Activated T-helper 1 cell treated with anti-CD3 and anti-CD28 coated beads, Interleukin-12 subunit alpha, Interleukin-12 subunit beta, Interleukin-2, Interleukin-4 antibody, amounts not matched to agents 30 ng/mL and 10 ng/mL and 1 ng/mL, durations not matched to agents 14 hours and 24 hours and 36 hours (primary cell): ENCODE measurements around the gene HBB. TPM values are rescaled to one million over a fixed set of nuclear protein-coding genes. Genes with fewer than 3 reads are reported as not detected.

Experiments used
- DNase-seq: peaks from one replicate; pipeline ENCODE4 v3.0.0; 2021; ENCODE audit warnings: low spot score
- H3K27ac Mint-ChIP-seq: one replicate; pipeline ENCODE4 v1.8.0; 2021; ENCODE audit warnings: mild to moderate bottlenecking, mixed read lengths
- H3K27me3 Mint-ChIP-seq: one replicate; pipeline ENCODE4 v1.8.0; 2022; ENCODE audit warnings: mild to moderate bottlenecking, moderate library complexity, mixed read lengths; ENCODE audit not compliant: insufficient read depth
- H3K36me3 Mint-ChIP-seq: one replicate; pipeline ENCODE4 v1.8.0; 2021; ENCODE audit warnings: low read depth, mixed read lengths
- H3K4me1 Mint-ChIP-seq: one replicate; pipeline ENCODE4 v1.8.0; 2021; ENCODE audit warnings: low read depth, mixed read lengths
- H3K4me3 Mint-ChIP-seq: one replicate; pipeline ENCODE4 v1.8.0; 2021; ENCODE audit warnings: mild to moderate bottlenecking, moderate library complexity, mixed read lengths
- H3K9me3 Mint-ChIP-seq: one replicate; pipeline ENCODE4 v1.8.0; 2021; ENCODE audit warnings: mixed read lengths
- intact Hi-C: fragments of 100-400 bp; cut with micrococcal nuclease; formaldehyde crosslinking; loops from one replicate; pipeline ENCODE4 v1.15.1; 2024
- total RNA-seq: library from RNA; stranded (reverse); gene quantifications from 2 replicates; pipeline ENCODE4 v1.2.3, GENCODE V29; 2022

HBB gene
- total RNA-seq, 1 donor from 2014 or later: not detected

DNA sequence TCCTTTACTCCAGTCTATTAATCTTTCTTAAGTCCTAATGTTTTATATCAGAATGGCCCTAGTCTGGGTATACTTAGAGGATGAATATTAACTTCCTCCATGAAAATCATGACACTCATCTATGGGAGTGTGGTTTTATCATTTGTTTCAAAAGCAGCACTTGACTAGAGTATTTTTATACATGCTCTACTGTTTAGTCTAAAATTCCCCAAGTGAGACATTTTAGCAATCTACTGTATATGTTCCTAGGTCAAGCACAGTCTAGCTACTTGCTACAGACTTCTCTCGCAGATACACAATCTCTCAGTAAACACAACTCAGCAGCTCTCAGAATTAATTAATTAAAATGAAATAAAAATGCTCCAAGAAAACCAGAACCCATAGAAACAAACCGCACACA, 2.9 kb upstream of the HBB start:
- peaks cover 8% of the 10 kb centered on the region for H3K4me1 Mint-ChIP-seq
- H3K27me3 Mint-ChIP-seq: no peaks in the 10 kb centered on the region
- no peaks in the 10 kb centered on the region for H3K9me3 Mint-ChIP-seq
- intact Hi-C loops: no loop called here
- H3K4me3 Mint-ChIP-seq: no peak overlapping the region
- no peak for DNase-seq
- no peak overlapping the region for H3K27ac Mint-ChIP-seq
- no peaks in the 10 kb centered on the region for H3K36me3 Mint-ChIP-seq

DNA sequence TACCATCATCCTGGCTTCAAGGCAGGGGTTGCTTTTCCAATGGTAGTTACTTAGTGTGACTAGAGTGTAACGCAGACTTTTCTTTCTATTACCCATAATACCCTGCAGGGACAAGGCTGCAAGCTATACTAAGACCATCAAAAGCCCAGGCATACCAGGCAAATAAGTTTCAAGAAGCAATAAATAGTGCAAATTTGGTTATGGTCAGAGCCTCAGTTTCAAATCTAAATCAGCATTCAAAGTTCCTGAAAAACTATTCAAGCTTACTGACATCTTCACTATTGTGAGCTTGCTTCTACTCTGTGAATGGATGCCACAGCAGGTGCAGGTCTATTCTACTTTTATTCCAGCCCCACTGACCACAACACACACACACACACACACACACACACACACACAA, 2.5 kb upstream of the HBB start:
- Mint-ChIP-seq H3K27me3 (peaks cover under 1% of the 10 kb centered on the region), H3K27ac (no peak overlapping the region), H3K4me3 (no peak overlapping the region), H3K36me3 (no peaks in the 10 kb centered on the region), H3K9me3 (no peaks in the 10 kb centered on the region), H3K4me1 (peaks cover 4% of the 10 kb centered on the region)
- intact Hi-C loops: no loop called here
- DNase-seq: no peak

DNA sequence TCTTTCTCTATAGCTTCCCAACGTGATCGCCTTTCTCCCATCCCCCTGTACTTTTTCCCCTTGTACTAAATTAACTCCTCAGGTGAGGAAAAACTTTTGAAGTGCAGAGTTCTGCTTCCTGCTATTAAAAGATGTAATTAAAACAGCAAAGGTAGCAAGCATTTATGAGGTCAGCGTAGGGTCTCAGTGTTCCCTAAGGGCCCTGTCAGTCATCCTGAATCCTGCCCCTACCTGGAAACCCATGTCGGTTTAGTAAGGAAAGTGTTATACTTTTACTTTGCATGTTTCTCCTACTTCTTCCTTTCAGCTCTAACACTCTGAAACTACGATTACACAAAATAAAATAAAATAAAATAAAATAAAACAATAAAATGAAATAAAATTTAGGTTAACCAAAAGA, 1.3 kb upstream of the HBB start:
- intact Hi-C loops: no loop called here
- Mint-ChIP-seq H3K27ac (no peak overlapping the region), H3K4me1 (no peaks in the 10 kb centered on the region), H3K36me3 (no peaks in the 10 kb centered on the region), H3K4me3 (no peak overlapping the region), H3K27me3 (peaks cover 1% of the 10 kb centered on the region), H3K9me3 (no peaks in the 10 kb centered on the region)
- DNase-seq: no peak

DNA sequence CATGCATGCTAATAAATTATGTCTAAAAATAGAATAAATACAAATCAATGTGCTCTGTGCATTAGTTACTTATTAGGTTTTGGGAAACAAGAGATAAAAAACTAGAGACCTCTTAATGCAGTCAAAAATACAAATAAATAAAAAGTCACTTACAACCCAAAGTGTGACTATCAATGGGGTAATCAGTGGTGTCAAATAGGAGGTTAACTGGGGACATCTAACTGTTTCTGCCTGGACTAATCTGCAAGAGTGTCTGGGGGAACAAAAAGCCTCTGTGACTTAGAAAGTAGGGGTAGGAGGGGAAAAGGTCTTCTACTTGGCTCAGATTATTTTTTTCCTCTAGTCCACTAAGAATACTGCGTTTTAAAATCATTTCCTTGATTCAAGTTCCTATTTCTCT, 810 bp upstream of the HBB start:
- no peak overlapping the region for H3K27ac Mint-ChIP-seq
- H3K36me3 Mint-ChIP-seq: no peaks in the 10 kb centered on the region
- no peaks in the 10 kb centered on the region for H3K9me3 Mint-ChIP-seq
- peaks cover 1% of the 10 kb centered on the region for H3K27me3 Mint-ChIP-seq
- intact Hi-C loops: no loop called here
- H3K4me3 Mint-ChIP-seq: no peak overlapping the region
- H3K4me1 Mint-ChIP-seq: no peaks in the 10 kb centered on the region
- no peak for DNase-seq

DNA sequence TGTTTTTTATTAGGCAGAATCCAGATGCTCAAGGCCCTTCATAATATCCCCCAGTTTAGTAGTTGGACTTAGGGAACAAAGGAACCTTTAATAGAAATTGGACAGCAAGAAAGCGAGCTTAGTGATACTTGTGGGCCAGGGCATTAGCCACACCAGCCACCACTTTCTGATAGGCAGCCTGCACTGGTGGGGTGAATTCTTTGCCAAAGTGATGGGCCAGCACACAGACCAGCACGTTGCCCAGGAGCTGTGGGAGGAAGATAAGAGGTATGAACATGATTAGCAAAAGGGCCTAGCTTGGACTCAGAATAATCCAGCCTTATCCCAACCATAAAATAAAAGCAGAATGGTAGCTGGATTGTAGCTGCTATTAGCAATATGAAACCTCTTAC, 1.4 kb downstream of the HBB start:
- H3K4me1 Mint-ChIP-seq: no peaks in the 10 kb centered on the region
- intact Hi-C loops: no loop called here
- no peak for DNase-seq
- H3K4me3 Mint-ChIP-seq: no peak overlapping the region
- peaks cover 1% of the 10 kb centered on the region for H3K27me3 Mint-ChIP-seq
- H3K9me3 Mint-ChIP-seq: no peaks in the 10 kb centered on the region
- H3K36me3 Mint-ChIP-seq: no peaks in the 10 kb centered on the region
- H3K27ac Mint-ChIP-seq: no peak overlapping the region

DNA sequence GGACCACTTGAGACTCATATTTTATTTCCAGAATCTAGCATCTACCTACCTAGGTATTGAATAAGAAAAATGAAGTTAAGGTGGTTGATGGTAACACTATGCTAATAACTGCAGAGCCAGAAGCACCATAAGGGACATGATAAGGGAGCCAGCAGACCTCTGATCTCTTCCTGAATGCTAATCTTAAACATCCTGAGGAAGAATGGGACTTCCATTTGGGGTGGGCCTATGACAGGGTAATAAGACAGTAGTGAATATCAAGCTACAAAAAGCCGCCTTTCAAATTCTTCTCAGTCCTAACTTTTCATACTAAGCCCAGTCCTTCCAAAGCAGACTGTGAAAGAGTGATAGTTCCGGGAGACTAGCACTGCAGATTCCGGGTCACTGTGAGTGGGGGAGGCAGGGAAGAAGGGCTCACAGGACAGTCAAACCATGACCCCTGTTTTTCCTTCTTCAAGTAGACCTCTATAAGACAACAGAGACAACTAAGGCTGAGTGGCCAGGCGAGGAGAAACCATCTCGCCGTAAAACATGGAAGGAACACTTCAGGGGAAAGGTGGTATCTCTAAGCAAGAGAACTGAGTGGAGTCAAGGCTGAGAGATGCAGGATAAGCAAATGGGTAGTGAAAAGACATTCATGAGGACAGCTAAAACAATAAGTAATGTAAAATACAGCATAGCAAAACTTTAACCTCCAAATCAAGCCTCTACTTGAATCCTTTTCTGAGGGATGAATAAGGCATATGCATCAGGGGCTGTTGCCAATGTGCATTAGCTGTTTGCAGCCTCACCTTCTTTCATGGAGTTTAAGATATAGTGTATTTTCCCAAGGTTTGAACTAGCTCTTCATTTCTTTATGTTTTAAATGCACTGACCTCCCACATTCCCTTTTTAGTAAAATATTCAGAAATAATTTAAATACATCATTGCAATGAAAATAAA, 2.1 kb downstream of the HBB start:
- Mint-ChIP-seq H3K4me3 (no peak overlapping the region), H3K36me3 (no peaks in the 10 kb centered on the region), H3K9me3 (no peaks in the 10 kb centered on the region), H3K27me3 (peaks cover 1% of the 10 kb centered on the region), H3K4me1 (no peaks in the 10 kb centered on the region), H3K27ac (no peak overlapping the region)
- intact Hi-C loops: no loop called here
- DNase-seq: no peak

DNA sequence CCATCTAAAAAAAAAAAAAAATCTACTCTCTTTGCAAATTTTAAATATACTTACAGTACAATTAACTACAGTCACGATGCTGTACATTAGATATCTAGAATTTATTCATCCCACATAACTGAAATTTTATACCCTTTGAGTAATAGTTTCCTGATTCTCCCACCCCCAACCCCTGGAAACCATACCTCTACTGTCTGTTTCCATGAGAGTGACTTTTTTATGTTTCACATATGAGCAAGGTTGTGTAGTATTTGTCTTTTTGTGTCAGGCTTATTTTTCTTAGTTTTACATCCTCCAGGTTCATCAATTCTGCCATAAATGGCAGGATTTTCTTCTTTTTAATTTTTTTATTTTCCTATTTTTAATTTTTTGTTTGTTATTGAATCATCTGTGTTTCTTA, 3.2 kb downstream of the HBB start:
- Mint-ChIP-seq H3K27me3 (peaks cover 1% of the 10 kb centered on the region), H3K27ac (no peak overlapping the region), H3K4me3 (no peak overlapping the region), H3K36me3 (no peaks in the 10 kb centered on the region), H3K9me3 (peaks cover 3% of the 10 kb centered on the region), H3K4me1 (no peaks in the 10 kb centered on the region)
- intact Hi-C loops: no loop called here
- DNase-seq: no peak

DNA sequence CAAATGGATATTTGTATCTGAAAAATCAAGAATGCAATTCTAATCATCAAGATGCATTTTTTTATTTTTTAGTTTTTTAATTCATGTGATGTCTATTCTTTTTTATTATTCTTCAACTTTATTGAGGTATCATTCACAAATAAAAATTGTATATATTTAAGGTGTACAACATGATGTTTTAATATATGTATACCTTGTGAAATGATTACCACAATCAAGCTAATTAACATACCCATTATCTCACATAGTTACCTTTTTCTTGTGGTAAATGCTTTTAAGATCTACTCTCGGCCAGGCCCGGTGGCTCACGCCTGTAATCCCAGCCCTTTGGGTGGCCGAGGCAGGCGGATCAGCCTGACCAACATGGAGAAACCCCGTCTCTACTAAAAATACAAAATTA, 3.7 kb downstream of the HBB start:
- no peak for DNase-seq
- Mint-ChIP-seq H3K9me3 (peaks cover 3% of the 10 kb centered on the region), H3K4me1 (no peaks in the 10 kb centered on the region), H3K36me3 (no peaks in the 10 kb centered on the region), H3K4me3 (no peak overlapping the region), H3K27ac (no peak overlapping the region), H3K27me3 (peaks cover 1% of the 10 kb centered on the region)
- intact Hi-C loops: no loop called here

DNA sequence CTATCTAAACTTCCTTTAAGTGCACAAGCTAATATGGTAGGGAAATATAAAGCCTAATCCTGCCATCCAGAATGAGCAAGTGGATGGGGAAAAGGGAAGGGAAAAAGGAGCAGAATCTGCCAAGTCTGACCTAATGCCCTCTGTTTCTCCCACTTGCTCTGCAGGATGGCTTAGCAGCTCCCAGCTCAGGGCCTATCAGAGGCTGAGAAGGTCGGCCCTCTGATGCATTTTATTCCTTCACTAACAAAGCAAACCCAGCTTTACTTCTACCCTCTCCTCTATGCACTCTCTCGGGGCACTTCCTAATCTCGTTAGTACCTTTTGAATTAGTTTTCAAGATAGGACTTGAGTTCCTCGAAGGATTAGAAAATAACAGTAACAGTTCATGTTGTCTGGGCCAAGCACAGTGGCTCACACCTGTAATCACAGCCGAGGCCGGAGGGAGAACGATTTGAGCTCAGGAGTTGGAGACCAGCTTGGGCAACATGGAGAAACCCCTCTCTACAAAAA, 16.4 kb downstream of the HBB start:
- intact Hi-C loops: no loop called here
- Mint-ChIP-seq H3K9me3 (no peaks in the 10 kb centered on the region), H3K36me3 (no peaks in the 10 kb centered on the region), H3K27me3 (peaks cover 1% of the 10 kb centered on the region), H3K4me3 (no peak overlapping the region), H3K27ac (no peak overlapping the region), H3K4me1 (no peaks in the 10 kb centered on the region)
- no peak for DNase-seq

DNA sequence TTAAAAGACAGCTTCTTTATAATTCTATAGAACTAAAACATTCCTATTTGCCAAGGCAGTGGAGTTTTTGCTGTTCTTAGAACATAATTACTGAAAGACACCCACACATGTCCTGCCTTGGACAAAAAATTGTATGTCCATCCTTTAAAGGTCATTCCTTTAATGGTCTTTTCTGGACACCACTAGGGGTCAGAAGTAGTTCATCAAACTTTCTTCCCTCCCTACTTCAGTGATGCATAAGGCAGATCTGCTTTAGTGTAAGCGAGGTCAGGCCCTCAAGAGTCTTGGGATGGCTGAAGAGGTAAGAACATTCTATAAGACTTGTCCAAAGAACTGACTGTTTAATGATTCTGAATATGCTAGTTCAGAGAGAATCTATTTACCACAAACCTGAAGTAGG, 22.1 kb downstream of the HBB start:
- Mint-ChIP-seq H3K27ac (no peak overlapping the region), H3K4me3 (no peak overlapping the region), H3K27me3 (no peaks in the 10 kb centered on the region), H3K36me3 (no peaks in the 10 kb centered on the region), H3K9me3 (no peaks in the 10 kb centered on the region), H3K4me1 (no peaks in the 10 kb centered on the region)
- DNase-seq: no peak
- intact Hi-C loops: no loop called here

DNA sequence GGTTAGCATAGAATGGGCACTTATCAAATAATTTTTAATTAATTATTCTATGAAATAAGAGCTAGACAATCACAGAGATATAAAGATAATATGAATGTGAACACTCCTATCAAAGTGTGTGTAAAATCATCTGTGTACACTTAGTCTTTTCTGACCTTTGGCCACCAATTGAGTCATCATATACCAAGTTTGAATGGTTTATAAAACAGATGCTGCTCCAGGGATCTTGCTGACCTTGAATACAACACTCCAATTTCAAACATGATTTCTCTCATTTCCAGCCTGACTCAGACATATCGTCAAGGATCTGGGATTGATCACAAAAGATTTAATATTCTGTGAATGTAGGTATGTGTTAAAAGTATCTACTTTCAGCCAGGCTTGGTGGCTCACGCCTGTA, 23.5 kb downstream of the HBB start:
- intact Hi-C loops: no loop called here
- no peak overlapping the region for H3K27ac Mint-ChIP-seq
- H3K36me3 Mint-ChIP-seq: no peaks in the 10 kb centered on the region
- no peak for DNase-seq
- no peaks in the 10 kb centered on the region for H3K9me3 Mint-ChIP-seq
- no peak overlapping the region for H3K4me3 Mint-ChIP-seq
- H3K27me3 Mint-ChIP-seq: no peaks in the 10 kb centered on the region
- no peaks in the 10 kb centered on the region for H3K4me1 Mint-ChIP-seq

DNA sequence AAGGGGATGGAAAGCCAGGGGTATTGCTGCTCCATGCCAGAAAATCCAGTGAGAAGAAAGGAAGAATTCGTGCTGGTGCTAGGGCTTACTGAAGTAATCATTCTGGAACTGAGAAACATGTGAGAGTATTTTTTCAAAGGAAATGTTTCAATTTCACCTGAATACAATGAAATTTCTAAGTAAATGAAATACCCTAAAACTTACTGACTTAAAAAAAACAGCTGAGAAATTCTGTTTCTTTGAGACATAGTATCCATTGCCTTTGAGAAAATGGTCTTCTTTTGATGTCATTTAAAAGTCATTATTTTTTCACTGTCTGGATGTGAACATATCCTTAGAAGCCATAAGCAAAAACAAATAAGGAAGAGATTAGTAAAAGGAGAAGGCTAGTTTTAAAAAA, 26.3 kb downstream of the HBB start, which contains the start of gene OR51V1:
TSS of gene OR51V1 (minus strand) at position 101 of the 400 bp plus-strand sequence. CDS start at position 101, 0 bp downstream.
- H3K27ac Mint-ChIP-seq: no peak within 1 kb of the TSS
- H3K36me3 Mint-ChIP-seq: no peaks in the 10 kb centered on the region
- H3K4me3 Mint-ChIP-seq: no peak within 1 kb of the TSS
- intact Hi-C loops: no loop called here
- no peaks in the 10 kb centered on the region for H3K27me3 Mint-ChIP-seq
- no peaks in the 10 kb centered on the region for H3K4me1 Mint-ChIP-seq
- no peak for DNase-seq
- H3K9me3 Mint-ChIP-seq: no peaks in the 10 kb centered on the region

DNA sequence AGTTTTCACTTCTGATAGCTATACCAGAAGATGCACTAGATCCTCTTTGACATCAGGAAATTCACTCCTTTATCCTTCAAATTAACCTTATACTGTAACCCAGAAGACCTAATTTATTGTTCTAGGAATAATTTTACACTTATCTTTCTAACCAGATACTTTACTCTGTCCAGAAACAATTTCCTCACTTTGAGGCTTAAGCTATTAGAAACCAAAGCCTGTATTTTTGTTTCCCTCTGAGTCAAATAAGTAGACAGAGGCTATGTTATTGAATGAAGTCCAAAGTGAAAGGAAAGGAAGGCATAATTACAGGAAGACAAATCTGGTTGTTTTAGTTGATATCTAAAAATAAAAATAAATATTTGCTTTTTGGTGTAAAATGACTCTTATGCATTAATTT, 28.6 kb downstream of the HBB start:
- Mint-ChIP-seq H3K27me3 (no peaks in the 10 kb centered on the region), H3K36me3 (no peaks in the 10 kb centered on the region), H3K27ac (no peak overlapping the region), H3K9me3 (no peaks in the 10 kb centered on the region), H3K4me3 (no peak overlapping the region), H3K4me1 (no peaks in the 10 kb centered on the region)
- intact Hi-C loops: no loop called here
- no peak for DNase-seq
